Measurements from ENCODE around the gene RAD51B. TPM values are rescaled to one million over a fixed set of nuclear protein-coding genes. Genes with fewer than 3 reads are reported as not detected.

Gene RAD51B
- total RNA-seq, 6 experiments from 2014 or later = 2.7 to 5.8 (median 4.3) TPM

DNA sequence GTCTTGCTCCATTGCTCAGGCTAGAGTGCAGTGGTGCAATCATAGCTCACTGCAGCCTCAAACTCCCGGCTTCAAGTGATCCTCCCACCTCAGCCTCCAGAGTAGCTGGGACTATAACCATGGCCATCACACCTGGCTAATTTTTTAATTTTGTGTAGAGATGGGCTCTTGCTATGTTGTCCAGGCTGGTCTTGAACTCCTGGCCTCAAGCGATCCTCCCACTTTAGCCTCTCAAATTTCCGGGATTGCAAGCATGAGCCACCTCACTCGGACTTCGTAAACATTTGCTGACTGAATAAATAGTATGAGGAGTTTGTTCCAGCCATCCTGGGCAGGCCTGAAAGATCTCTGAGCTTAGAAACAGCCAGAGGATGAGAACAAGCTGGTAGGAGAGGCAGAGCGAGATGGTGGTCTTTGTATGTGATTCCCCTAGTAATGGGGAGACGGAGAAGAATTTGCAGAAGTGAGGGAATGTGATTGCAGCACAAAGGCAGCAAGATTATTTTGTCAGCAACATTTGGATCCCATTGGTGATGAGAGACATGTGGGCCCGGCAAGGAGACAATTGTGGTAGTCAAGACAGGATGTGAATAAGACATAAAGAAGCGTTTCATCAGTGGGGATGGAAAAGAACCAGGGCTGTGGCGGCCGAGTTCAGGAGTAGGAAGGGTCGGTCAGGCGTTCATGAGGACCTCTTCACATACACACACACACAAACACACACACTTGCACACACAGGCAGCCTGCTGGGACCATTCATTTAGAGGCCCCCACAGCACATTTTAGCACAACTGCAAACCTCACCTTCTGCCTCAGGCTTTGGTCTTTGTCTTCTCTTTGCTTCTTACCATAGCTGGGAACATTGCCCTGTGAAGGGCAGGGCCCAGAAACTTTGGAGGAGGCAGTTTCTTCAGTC is 817.8 kb downstream of the RAD51B start:
- Histone ChIP-seq H3K27me3 (no peaks in the 10 kb centered on the region), H3K4me3 (no peak overlapping the region), H3K4me1 (peaks cover 0 to 5% (median 3%) of the 10 kb centered on the region in 4 donors), H3K9me3 (no peaks in the 10 kb centered on the region), H3K27ac (peak overlapping the region in 1 of 3 donors; percentile 25), H3K36me3 (no peaks in the 10 kb centered on the region)
- TF ChIP-seq POLR2A (IDR thresholded peaks at IDR 0.05) = no peak
- TF ChIP-seq, protein P1, sequence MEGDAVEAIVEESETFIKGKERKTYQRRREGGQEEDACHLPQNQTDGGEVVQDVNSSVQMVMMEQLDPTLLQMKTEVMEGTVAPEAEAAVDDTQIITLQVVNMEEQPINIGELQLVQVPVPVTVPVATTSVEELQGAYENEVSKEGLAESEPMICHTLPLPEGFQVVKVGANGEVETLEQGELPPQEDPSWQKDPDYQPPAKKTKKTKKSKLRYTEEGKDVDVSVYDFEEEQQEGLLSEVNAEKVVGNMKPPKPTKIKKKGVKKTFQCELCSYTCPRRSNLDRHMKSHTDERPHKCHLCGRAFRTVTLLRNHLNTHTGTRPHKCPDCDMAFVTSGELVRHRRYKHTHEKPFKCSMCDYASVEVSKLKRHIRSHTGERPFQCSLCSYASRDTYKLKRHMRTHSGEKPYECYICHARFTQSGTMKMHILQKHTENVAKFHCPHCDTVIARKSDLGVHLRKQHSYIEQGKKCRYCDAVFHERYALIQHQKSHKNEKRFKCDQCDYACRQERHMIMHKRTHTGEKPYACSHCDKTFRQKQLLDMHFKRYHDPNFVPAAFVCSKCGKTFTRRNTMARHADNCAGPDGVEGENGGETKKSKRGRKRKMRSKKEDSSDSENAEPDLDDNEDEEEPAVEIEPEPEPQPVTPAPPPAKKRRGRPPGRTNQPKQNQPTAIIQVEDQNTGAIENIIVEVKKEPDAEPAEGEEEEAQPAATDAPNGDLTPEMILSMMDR (IDR thresholded peaks at IDR 0.05) = no peak
- intact Hi-C loops (cut with DNase I) = no loop called here
- WGBS (ENCODE audit: insufficient coverage, low coverage, low lambda C conversion rate, missing lambda C conversion rate) = 68% methylated on average over 9 of the region's 13 CpGs
- ATAC-seq (peak in 2 of 4 donors; percentile 16 to 44), DNase-seq (no peak)

DNA sequence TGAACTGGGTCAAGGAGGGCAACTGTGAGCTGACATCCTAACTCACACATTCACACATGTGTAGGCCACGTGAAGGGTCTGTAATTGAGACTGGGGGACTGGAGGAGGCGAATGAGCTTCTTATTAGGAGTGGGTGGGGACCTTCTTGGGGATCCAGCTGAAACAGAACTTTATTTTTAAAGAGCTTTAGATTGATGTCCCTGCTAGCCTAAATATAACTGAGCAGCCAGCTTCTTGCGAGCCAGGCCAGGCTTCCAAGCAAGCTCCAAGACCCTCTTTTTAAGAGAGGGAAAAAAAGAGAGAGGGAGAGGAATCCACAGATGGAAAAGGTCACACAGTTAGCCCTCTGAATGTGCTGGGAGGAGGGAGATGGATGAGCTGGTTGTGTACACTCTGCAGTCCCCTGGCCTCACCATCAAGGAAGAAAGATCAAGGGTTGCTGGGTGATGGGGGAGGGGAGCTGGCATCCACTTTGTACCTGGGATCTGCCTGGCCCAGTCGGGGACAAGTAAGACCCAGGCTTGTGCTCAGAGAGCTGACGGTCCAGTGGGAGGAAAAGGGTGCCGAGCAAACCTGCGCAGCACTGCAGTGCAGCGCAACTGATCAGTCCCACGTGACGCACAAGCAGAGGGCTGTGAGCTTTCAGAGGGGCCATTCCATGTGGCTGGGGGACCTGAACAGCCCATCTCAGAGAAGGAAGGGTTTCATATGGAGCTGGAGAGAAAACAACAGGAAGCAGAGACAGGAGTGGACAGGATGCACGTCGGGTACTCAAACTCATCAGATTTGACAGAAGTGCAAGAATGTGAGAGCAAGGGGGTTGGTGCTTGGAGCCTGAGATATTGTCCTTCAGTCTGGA is 818.8 kb downstream of the RAD51B start:
- WGBS (ENCODE audit: insufficient coverage, low coverage, low lambda C conversion rate, missing lambda C conversion rate) = 44% methylated on average over 7 of the region's 12 CpGs
- peak; percentile 35 to 79 (median 74) for ATAC-seq
- no peaks in the 10 kb centered on the region for H3K9me3 ChIP-seq
- intact Hi-C loops (cut with DNase I) = no loop called here
- TF ChIP-seq, protein P1 (IDR thresholded peaks at IDR 0.05) = no peak
- TF ChIP-seq POLR2A (IDR thresholded peaks at IDR 0.05) = no peak
- H3K36me3 ChIP-seq = no peaks in the 10 kb centered on the region
- peak in 1 of 3 donors; percentile 76 for DNase-seq
- no peak overlapping the region for H3K4me3 ChIP-seq
- no peaks in the 10 kb centered on the region for H3K27me3 ChIP-seq
- H3K27ac ChIP-seq = peak overlapping the region in 1 of 3 donors; percentile 25
- H3K4me1 ChIP-seq = peaks cover 0 to 5% (median 3%) of the 10 kb centered on the region in 4 donors

DNA sequence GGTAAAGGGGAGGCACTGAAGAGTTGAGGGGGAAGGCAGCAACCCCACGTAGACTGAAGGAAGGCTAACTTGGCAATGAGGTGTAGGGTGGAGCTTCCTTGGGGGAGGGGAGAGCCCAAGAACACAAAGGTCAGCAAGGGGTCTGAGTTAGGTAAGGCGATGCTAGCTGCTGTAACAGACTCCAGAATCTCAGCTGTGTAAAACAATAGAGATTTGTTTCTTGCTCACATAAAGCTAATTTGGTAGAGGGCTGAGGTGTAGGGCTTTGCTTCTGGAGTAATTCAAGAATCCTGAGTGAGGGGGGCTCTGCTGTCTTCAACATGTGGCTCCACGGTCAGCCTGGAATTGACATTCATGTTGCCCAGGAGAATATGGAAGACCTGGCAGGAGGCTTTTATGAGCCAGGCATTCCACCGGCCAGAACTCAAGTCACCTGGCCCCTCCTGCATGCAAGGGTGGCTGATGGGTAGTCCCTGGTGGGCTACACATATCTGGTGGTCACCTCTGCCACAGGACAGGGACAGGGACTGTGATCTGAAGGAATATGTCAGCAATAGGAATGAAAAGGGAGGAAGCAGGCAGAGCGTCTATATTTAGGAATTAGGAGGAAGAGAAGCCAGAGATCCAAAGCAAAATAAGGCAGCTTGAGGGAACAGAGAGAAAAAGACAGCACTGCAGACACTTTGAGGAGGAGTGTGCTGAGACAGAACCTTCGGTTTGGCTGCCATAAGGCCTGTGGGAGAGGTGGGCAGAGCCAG is 819.6 kb downstream of the RAD51B start:
- intact Hi-C loops (cut with DNase I) = no loop called here
- peak in 1 of 3 donors; percentile 37 for DNase-seq
- 57% methylated on average over 4 of the region's 6 CpGs for WGBS (ENCODE audit: insufficient coverage, low coverage, low lambda C conversion rate, missing lambda C conversion rate)

More for the DNA sequence above, 819.6 kb downstream of the RAD51B start:
- no peaks in the 10 kb centered on the region for H3K9me3 ChIP-seq
- H3K27me3 ChIP-seq = no peaks in the 10 kb centered on the region
- peaks cover 0 to 5% (median 3%) of the 10 kb centered on the region in 4 donors for H3K4me1 ChIP-seq
- peak in 1 of 4 donors; percentile 20 for ATAC-seq
- H3K27ac ChIP-seq = peak overlapping the region in 1 of 3 donors; percentile 25
- no peak overlapping the region for H3K4me3 ChIP-seq
- no peaks in the 10 kb centered on the region for H3K36me3 ChIP-seq
- TF ChIP-seq, protein P1 (IDR thresholded peaks at IDR 0.05) = no peak
- TF ChIP-seq POLR2A (IDR thresholded peaks at IDR 0.05) = no peak
